ENCODE results near the gene CSTF1.

GRCh38 chr20:56420940-56421688 is 28.7 kb downstream of the CSTF1 start:
- TF ChIP-seq CTCF (IDR thresholded peaks at IDR 0.05; ENCODE audit: poor library complexity) (no peak), EZH2 (IDR thresholded peaks at IDR 0.05; ENCODE audit: borderline replicate concordance) (no peak)

Data from hepatocyte (in vitro differentiated cells).